SK-MEL-5 (cell line): Measurements from ENCODE around the gene ANKRD16. TPM values are rescaled to one million over a fixed set of nuclear protein-coding genes. Genes with fewer than 3 reads are reported as not detected.
"Not testable (repeated sequence)": the region's sequence is repeated elsewhere in the genome, so short reads cannot be mapped to it uniquely, and the experiment has no call there.

Experiments
- DNase-seq: peaks from one replicate; pipeline ENCODE4 v3.0.0-alpha.2; 2016; ENCODE audit warnings: low read depth, low spot score
- in situ Hi-C: cut with HindIII; loops from 2 replicates; pipeline ENCODE4 v1.10.0; 2016; ENCODE audit warnings: low sequenced_read_pairs, high pct_unique_total_duplicates, low pct_unique_long_range_greater_than_20kb
- total RNA-seq: library from RNA; depleted of rRNA; stranded (reverse); fragments of >200 nt; shearing (Covaris generic); gene quantifications from 2 replicates; pipeline ENCODE4 v1.2.3, GENCODE V29; 2014

The ANKRD16 gene
- total RNA-seq, 1 experiment from 2014 or later: 8.9 TPM

- DNase-seq, in situ Hi-C loops: not testable (repeated sequence)
These were observed 19.0 kb upstream of the ANKRD16 start for GRCh38 chr10:5908676-5909075.

GRCh38 chr10:5906651-5907050 is 17.0 kb upstream of the ANKRD16 start:
- in situ Hi-C loops: no loop called here
- no peak for DNase-seq

GRCh38 chr10:5905854-5906507 is 16.3 kb upstream of the ANKRD16 start:
- in situ Hi-C loops: no loop called here

GRCh38 chr10:5904227-5904626 is 14.5 kb upstream of the ANKRD16 start:
- in situ Hi-C loops: no loop called here
- DNase-seq: no peak

More at GRCh38 chr10:5905854-5906507, 16.3 kb upstream of the ANKRD16 start:
- no peak for DNase-seq

- in situ Hi-C loops: no loop called here
- no peak for DNase-seq
These were observed 13.9 kb upstream of the ANKRD16 start for GRCh38 chr10:5903563-5903962.

- in situ Hi-C loops: no loop called here
- no peak for DNase-seq
These were observed 13.0 kb upstream of the ANKRD16 start for GRCh38 chr10:5902511-5903274.

- in situ Hi-C loops: no loop called here
- DNase-seq: no peak
These were observed 10.6 kb upstream of the ANKRD16 start for GRCh38 chr10:5900247-5900646.

GRCh38 chr10:5898163-5898562 is 8.5 kb upstream of the ANKRD16 start:
- in situ Hi-C loops: no loop called here

GRCh38 chr10:5897504-5897903 is 7.8 kb upstream of the ANKRD16 start:
- in situ Hi-C loops: no loop called here
- no peak for DNase-seq

More at GRCh38 chr10:5898163-5898562, 8.5 kb upstream of the ANKRD16 start:
- no peak for DNase-seq

- DNase-seq: no peak
- in situ Hi-C loops: no loop called here
These were observed 7.3 kb upstream of the ANKRD16 start for GRCh38 chr10:5897053-5897340.

- in situ Hi-C loops: no loop called here
- no peak for DNase-seq
These were observed 6.7 kb upstream of the ANKRD16 start for GRCh38 chr10:5896208-5897052.

GRCh38 chr10:5895804-5896203 is 6.1 kb upstream of the ANKRD16 start:
- no peak for DNase-seq
- in situ Hi-C loops: no loop called here

GRCh38 chr10:5895365-5895764 is 5.7 kb upstream of the ANKRD16 start:
- no peak for DNase-seq
- in situ Hi-C loops: no loop called here

- no peak for DNase-seq
- in situ Hi-C loops: no loop called here
These were observed 5.2 kb upstream of the ANKRD16 start for GRCh38 chr10:5894873-5895272.

GRCh38 chr10:5894403-5894802 is 4.7 kb upstream of the ANKRD16 start:
- no peak for DNase-seq
- in situ Hi-C loops: no loop called here

- in situ Hi-C loops: no loop called here
- no peak for DNase-seq
These were observed 3.6 kb upstream of the ANKRD16 start for GRCh38 chr10:5893321-5893720.

- DNase-seq: peak; percentile 79
- in situ Hi-C loops: no loop called here
These were observed 2.3 kb upstream of the ANKRD16 start for GRCh38 chr10:5892007-5892406.

- DNase-seq: no peak
- in situ Hi-C loops: no loop called here
These were observed 1.3 kb upstream of the ANKRD16 start for GRCh38 chr10:5891009-5891408.
